ENCODE measurements around the gene ARF3. TPM values are rescaled to one million over a fixed set of nuclear protein-coding genes. Genes with fewer than 3 reads are reported as not detected.

The ARF3 gene
- total and polyA plus RNA-seq, 7 donors, result 7.4 to 27.0 (median 18.1) TPM

DNA sequence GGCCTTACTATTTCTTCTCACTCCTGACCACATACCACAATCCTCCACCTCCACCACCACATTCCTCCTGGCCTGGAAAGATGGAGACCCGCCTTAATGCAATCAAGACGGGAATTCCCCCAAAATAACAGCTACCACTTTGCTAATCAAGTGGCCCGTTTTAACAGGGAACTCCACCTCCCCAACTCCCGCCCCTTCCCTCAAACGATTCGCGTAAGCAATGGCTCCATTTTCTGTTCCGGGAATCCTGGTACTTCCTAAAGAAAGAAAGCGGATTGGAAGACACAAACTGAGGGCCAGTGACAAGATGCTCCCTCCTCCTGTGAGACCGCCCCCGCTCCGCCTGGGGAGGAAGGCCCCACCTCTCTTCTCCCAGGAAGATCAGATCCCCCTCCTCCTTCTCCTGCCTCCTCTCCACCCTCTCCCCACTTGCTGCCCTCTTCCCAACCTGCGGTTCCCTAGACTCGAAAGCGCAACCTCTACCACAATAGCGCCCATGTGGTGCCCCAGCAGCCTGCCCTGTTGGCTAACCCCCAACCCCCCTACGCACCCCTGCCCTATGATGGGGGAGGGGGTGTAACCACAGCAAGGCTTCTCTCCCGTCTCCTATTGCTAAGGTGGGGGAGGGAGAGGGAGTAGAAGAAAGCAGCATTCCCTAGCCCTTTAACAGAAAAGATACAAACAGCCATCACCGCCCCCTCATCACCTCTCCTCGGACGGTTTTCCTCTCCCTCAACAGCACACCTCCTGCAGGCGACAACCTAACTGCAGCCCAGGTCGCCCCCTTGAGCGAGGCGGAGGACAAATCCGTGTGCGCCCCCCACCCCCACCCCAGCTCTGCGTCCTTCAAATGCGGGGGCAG, 777 bp downstream of the ARF3 start:
- peak overlapping the region; percentile 80 for H3K4me3 ChIP-seq
- TF ChIP-seq, protein P1, sequence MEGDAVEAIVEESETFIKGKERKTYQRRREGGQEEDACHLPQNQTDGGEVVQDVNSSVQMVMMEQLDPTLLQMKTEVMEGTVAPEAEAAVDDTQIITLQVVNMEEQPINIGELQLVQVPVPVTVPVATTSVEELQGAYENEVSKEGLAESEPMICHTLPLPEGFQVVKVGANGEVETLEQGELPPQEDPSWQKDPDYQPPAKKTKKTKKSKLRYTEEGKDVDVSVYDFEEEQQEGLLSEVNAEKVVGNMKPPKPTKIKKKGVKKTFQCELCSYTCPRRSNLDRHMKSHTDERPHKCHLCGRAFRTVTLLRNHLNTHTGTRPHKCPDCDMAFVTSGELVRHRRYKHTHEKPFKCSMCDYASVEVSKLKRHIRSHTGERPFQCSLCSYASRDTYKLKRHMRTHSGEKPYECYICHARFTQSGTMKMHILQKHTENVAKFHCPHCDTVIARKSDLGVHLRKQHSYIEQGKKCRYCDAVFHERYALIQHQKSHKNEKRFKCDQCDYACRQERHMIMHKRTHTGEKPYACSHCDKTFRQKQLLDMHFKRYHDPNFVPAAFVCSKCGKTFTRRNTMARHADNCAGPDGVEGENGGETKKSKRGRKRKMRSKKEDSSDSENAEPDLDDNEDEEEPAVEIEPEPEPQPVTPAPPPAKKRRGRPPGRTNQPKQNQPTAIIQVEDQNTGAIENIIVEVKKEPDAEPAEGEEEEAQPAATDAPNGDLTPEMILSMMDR (IDR thresholded peaks at IDR 0.05), result no peak
- peaks cover 17% of the 10 kb centered on the region for H3K4me1 ChIP-seq
- no peaks in the 10 kb centered on the region for H3K9me3 ChIP-seq
- peaks cover 0 to 11% of the 10 kb centered on the region in 2 donors for H3K36me3 ChIP-seq (ENCODE audit: insufficient read depth in 1 of 2, low read depth in 1 of 2)
- DNase-seq (peak; percentile 83 to 87), ATAC-seq (peak; percentile 42 to 67 (median 53))
- H3K27ac ChIP-seq, result peak overlapping the region; percentile 62
- H3K27me3 ChIP-seq (ENCODE audit: insufficient read depth in 3 of 3, low read length in 2 of 3), result no peaks in the 10 kb centered on the region
- intact Hi-C loops (cut with DNase I), result no loop called here
- 4 to 8% (median 6%) methylated on average over 28 to 29 of the region's 29 CpGs for WGBS, 3 donors

- peaks cover 17% of the 10 kb centered on the region for H3K4me1 ChIP-seq
- intact Hi-C loops (cut with DNase I), result no loop called here
- no peaks in the 10 kb centered on the region for H3K9me3 ChIP-seq
- H3K27me3 ChIP-seq (ENCODE audit: insufficient read depth in 3 of 3, low read length in 2 of 3), result no peaks in the 10 kb centered on the region
- TF ChIP-seq, protein P1 (IDR thresholded peaks at IDR 0.05), result no peak
- H3K4me3 ChIP-seq, result no peak overlapping the region
- H3K27ac ChIP-seq, result no peak overlapping the region
- 72 to 89% (median 78%) methylated on average over 3 of the region's 3 CpGs for WGBS, 3 donors
- peaks cover 0 to 11% of the 10 kb centered on the region in 2 donors for H3K36me3 ChIP-seq (ENCODE audit: insufficient read depth in 1 of 2, low read depth in 1 of 2)
- ATAC-seq (no peak), DNase-seq (no peak)
These were observed 2.3 kb downstream of the ARF3 start for GRCh38 chr12:48954841-48955501.

DNA sequence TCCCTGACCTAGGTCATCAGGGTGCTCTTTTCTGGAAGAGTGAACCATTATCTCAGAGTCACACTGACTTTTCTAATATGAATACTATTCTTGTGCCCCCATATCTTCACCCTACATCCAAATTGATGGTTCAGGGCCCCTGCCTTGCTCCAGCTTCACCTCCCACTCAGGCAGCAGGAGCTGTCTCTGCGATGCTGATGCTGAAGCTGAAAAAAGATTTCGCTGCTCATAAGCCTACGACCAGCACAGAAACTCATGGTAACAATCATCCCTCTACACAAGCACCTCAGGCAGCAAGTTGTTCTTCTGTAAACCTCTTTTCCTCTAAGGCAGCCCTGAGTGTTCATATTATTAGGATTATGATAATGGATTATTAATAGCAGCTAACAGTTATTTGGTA, 3.2 kb downstream of the ARF3 start:
- intact Hi-C loops (cut with DNase I), result no loop called here
- H3K9me3 ChIP-seq, result no peaks in the 10 kb centered on the region
- TF ChIP-seq, protein P1 (IDR thresholded peaks at IDR 0.05), result no peak
- 88 to 92% (median 92%) methylated on average over 3 of the region's 3 CpGs for whole genome bisulfite sequencing, 3 donors
- H3K36me3 ChIP-seq (ENCODE audit: insufficient read depth in 1 of 2, low read depth in 1 of 2), result peaks cover 0 to 11% of the 10 kb centered on the region in 2 donors
- no peak overlapping the region for H3K4me3 ChIP-seq
- ATAC-seq (no peak), DNase-seq (no peak)
- H3K4me1 ChIP-seq, result peaks cover 17% of the 10 kb centered on the region
- H3K27ac ChIP-seq, result no peak overlapping the region
- H3K27me3 ChIP-seq (ENCODE audit: insufficient read depth in 3 of 3, low read length in 2 of 3), result no peaks in the 10 kb centered on the region

DNA sequence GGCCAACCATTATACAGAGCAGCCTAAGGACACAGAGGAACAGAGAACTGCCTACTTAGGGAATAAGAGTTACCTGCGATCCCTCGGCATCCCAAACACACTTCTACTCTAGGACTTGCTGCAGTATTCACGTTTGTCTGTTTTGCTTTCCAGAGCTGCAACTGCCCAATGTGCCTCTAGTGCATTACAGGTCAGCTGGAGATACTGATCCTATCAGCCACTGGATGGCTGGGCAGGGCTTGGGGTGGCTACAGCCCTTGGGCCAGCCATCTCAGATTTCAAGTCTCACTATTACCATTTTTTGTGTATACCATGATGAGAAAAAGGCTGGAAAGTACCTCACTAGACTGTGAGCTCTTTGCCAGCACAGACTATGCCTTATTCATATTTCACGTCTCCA, 4.6 kb downstream of the ARF3 start:
- Histone ChIP-seq H3K27ac (no peak overlapping the region), H3K36me3 (ENCODE audit: insufficient read depth in 1 of 2, low read depth in 1 of 2) (peaks cover 0 to 11% of the 10 kb centered on the region in 2 donors), H3K27me3 (ENCODE audit: insufficient read depth in 3 of 3, low read length in 2 of 3) (no peaks in the 10 kb centered on the region), H3K4me1 (peaks cover 10% of the 10 kb centered on the region), H3K9me3 (no peaks in the 10 kb centered on the region), H3K4me3 (no peak overlapping the region)
- TF ChIP-seq, protein P1 (IDR thresholded peaks at IDR 0.05), result no peak
- DNase-seq, result no peak
- intact Hi-C loops (cut with DNase I), result no loop called here
- no peak for ATAC-seq
- WGBS, 3 donors, result 85 to 90% (median 89%) methylated on average over 4 of the region's 4 CpGs

Measured in psoas muscle (tissue), 8 donors.